ENCODE results near the gene PARVB.

The PARVB gene

GRCh38 chr22:44024288-44024921 lies at the start of gene PARVB:
PARVB (plus strand) TSS chr22:44024302; CDS start chr22:44024340, 38 bp downstream.
- DNase-seq (ENCODE audit: extremely low read depth in 1 of 2, low read depth in 1 of 2), result no peak

GRCh38 chr22:43975041-43975440 lies 49.1 kb upstream of the PARVB start:
- no peak for DNase-seq (ENCODE audit: extremely low read depth in 1 of 2, low read depth in 1 of 2)

- no peak for DNase-seq (ENCODE audit: extremely low read depth in 1 of 2, low read depth in 1 of 2)
Observed at GRCh38 chr22:43976861-43977795, 47.0 kb upstream of the PARVB start.

GRCh38 chr22:43978558-43978957 lies 45.5 kb upstream of the PARVB start:
- no peak for DNase-seq (ENCODE audit: extremely low read depth in 1 of 2, low read depth in 1 of 2)

GRCh38 chr22:43980579-43980978 lies 43.5 kb upstream of the PARVB start:
- DNase-seq (ENCODE audit: extremely low read depth in 1 of 2, low read depth in 1 of 2), result no peak

GRCh38 chr22:43980996-43981395 lies 43.1 kb upstream of the PARVB start:
- no peak for DNase-seq (ENCODE audit: extremely low read depth in 1 of 2, low read depth in 1 of 2)

- no peak for DNase-seq (ENCODE audit: extremely low read depth in 1 of 2, low read depth in 1 of 2)
Observed at GRCh38 chr22:43983808-43984207, 40.3 kb upstream of the PARVB start.

GRCh38 chr22:43985532-43985931 lies 38.6 kb upstream of the PARVB start:
- DNase-seq (ENCODE audit: extremely low read depth in 1 of 2, low read depth in 1 of 2), result no peak

- no peak for DNase-seq (ENCODE audit: extremely low read depth in 1 of 2, low read depth in 1 of 2)
Observed at GRCh38 chr22:43988116-43988820, 35.8 kb upstream of the PARVB start.

GRCh38 chr22:43988960-43989359 lies 35.1 kb upstream of the PARVB start:
- DNase-seq (ENCODE audit: extremely low read depth in 1 of 2, low read depth in 1 of 2), result no peak

GRCh38 chr22:43990044-43990443 lies 34.1 kb upstream of the PARVB start:
- no peak for DNase-seq (ENCODE audit: extremely low read depth in 1 of 2, low read depth in 1 of 2)

GRCh38 chr22:43991316-43992020 lies 32.6 kb upstream of the PARVB start:
- no peak for DNase-seq (ENCODE audit: extremely low read depth in 1 of 2, low read depth in 1 of 2)

GRCh38 chr22:43992331-43992821 lies 31.7 kb upstream of the PARVB start:
- DNase-seq (ENCODE audit: extremely low read depth in 1 of 2, low read depth in 1 of 2), result no peak

- DNase-seq (ENCODE audit: extremely low read depth in 1 of 2, low read depth in 1 of 2), result peak; percentile 17 to 23
Observed at GRCh38 chr22:43993072-43993760, 30.9 kb upstream of the PARVB start.

GRCh38 chr22:43994006-43994405 lies 30.1 kb upstream of the PARVB start:
- DNase-seq (ENCODE audit: extremely low read depth in 1 of 2, low read depth in 1 of 2), result no peak

- no peak for DNase-seq (ENCODE audit: extremely low read depth in 1 of 2, low read depth in 1 of 2)
Observed at GRCh38 chr22:43994416-43994815, 29.7 kb upstream of the PARVB start.

- DNase-seq (ENCODE audit: extremely low read depth in 1 of 2, low read depth in 1 of 2), result no peak
Observed at GRCh38 chr22:43995057-43995685, 28.9 kb upstream of the PARVB start.

GRCh38 chr22:43995798-43996169 lies 28.3 kb upstream of the PARVB start:
- DNase-seq (ENCODE audit: extremely low read depth in 1 of 2, low read depth in 1 of 2), result no peak

GRCh38 chr22:43996170-43996980 lies 27.7 kb upstream of the PARVB start:
- DNase-seq (ENCODE audit: extremely low read depth in 1 of 2, low read depth in 1 of 2), result peak; percentile 41 to 52

All from activated CD8-positive, alpha-beta memory T cell treated with anti-CD3 and anti-CD28 coated beads for 1 hour (primary cell).